GM19351 (cell line): ENCODE results near the gene SLAIN1.
A peak's percentile ranks its signal among the peaks of the same experiment; 100 is the strongest.
"Not testable (repeated sequence)": the region's sequence is repeated elsewhere in the genome, so short reads cannot be mapped to it uniquely, and the experiment has no call there.

ENCODE experiments used
- ATAC-seq: cut with Tn5 transposase; IDR thresholded peaks from one replicate; pipeline ENCODE4 v1.9.1; 2021; ENCODE audit warnings: mild to moderate bottlenecking, moderate library complexity; ENCODE audit not compliant: unreplicated experiment

The SLAIN1 gene

DNA sequence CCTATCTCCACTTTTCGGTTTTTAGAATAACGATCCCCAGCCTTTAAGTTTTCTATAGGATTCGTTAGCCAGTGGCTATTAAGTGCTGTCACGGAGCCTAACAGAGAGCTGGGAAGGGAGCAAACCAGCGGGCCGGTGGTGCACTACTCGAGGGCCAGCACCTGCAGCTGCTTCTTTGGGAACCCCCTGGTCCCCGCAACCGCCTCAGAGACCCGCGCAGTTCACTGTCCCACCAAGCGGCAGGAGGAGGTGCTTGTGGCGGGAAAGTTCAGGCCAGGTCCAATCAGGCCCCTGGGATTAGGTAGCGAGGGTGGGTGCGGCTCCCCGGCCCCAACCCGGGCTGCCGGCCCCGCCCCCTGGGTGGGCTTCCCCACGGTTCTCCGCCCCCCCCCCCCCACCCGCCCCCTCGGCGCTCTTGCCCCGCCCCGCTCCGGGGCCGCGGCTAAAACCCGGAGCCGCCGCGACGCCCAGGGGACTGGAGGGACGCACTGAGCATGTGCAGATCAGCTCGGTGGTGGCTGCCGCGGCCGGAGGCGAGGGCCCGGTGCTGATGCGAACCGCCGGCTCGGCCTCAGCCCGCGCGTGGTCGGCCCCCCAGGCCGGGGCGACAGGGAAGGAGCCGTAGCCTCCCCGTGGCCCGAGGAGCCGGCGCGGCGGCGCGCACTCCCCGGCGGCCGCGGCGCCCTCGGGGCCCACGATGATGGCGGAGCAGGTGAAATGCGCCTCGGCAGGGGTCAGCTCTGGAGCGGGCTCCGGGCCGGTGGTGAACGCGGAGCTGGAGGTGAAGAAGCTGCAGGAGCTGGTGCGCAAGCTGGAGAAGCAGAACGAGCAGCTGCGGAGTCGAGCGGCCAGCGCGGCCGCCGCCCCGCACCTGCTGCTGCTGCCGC lies at the start of gene SLAIN1:
Gene SLAIN1 (plus strand): TSS at position 471 of the 887 bp plus-strand sequence. CDS start 227 bp downstream, at position 698.
- peak; percentile 64 for ATAC-seq

DNA sequence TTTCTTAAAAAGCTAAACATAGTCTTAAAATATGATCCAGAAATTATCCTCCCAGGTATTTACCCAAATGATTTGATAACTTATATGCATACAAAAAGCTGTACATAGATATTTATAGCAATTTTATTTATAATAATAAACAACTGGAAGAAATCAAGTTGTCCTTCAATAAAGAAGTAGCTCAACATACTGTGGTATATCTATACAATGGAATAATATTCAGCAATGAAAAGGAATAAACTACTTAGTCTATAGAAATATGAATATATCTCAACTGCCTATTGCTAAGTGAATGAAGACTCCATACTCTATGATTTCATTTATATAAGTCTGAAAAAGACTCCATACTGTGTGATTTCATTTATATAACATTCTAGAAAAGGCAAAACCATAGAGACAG lies 47.1 kb upstream of the SLAIN1 start:
- no peak for ATAC-seq

DNA sequence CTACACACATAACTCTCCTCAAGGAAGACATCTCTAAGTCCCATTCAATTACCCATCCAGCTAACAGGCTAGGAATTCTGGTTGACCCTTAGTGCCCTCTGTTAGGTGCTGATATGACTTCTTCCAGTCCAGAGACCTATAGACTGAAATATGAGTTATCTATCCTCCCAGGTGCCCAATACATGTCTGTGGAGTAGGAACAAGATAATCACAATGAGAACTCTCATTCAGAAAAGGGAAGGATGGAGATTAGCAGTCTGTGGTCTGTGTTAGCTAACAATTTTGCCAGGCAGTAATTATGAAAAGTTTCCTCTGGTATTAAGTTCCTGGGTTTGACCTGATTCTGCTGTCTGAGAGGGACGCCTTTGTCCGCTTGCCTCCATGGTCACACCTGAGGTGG lies 44.2 kb upstream of the SLAIN1 start:
- ATAC-seq = no peak

GRCh38 chr13:77660016-77660415 lies 37.5 kb upstream of the SLAIN1 start:
- not testable (repeated sequence) for ATAC-seq

- ATAC-seq = no peak
Measured at GRCh38 chr13:77660841-77661250, 36.6 kb upstream of the SLAIN1 start.

DNA sequence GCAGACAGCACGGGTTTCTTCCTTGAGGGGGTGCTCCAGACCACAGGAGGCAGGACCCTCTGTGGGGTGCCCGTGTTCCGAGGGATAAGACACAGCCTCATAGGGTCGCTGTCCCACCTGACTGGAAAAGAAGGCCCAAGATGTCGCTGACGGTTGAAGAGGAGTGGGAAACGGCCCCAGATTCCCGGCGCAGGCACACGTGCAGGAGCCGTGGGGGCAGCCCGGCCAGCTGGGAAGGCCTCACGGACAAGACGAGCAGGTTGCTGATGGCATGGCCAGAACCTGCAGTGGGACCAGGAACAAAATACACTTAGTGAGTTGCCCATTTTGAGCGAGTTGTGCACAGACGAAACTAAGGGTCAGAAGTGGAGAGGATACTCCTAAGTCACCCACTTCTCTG lies 35.2 kb upstream of the SLAIN1 start:
- ATAC-seq = not testable (repeated sequence)

- ATAC-seq = not testable (repeated sequence)
Measured at GRCh38 chr13:77662831-77663230, 34.7 kb upstream of the SLAIN1 start.

DNA sequence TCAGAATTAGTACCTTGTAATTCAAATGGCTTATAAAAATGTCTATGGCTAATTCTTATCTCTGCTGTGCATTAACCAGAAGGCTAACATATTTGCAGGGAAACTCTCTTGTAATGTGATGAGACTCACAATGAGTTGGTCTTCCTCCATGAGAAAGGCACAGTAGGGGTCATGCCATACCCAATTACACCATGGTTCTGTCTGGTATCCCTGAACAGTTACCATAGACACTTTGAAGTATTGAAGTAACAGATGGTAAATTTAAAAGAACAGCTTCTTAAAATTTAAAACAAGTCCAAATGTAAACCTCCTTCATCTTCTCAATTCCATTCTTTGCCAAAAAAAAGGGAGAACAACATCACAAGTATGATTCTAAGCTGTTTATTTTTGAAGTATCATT lies 22.6 kb upstream of the SLAIN1 start:
- ATAC-seq = no peak

GRCh38 chr13:77678691-77679235 lies 18.7 kb upstream of the SLAIN1 start:
- no peak for ATAC-seq

DNA sequence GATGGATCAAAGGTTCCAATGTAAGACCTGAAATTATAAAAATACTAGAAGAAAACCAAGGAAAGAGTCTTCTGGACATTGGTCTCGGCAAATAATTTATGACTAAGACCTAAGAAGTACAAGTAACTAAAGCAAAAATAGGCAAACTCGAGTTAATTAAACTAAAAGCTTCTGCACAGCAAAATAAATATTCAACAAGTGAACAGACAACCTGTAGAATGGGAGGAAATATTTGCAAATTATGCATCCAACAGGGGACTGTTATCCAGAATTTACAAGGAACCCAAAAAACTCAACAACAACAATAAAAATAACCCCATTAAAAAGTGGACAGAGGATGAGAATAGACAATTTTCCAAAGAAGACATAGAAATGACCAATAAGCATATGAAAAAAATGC lies 9.7 kb upstream of the SLAIN1 start:
- ATAC-seq = no peak

GRCh38 chr13:77691871-77692270 lies 5.6 kb upstream of the SLAIN1 start:
- no peak for ATAC-seq

- no peak for ATAC-seq
Measured at GRCh38 chr13:77692746-77693448, 4.6 kb upstream of the SLAIN1 start.

DNA sequence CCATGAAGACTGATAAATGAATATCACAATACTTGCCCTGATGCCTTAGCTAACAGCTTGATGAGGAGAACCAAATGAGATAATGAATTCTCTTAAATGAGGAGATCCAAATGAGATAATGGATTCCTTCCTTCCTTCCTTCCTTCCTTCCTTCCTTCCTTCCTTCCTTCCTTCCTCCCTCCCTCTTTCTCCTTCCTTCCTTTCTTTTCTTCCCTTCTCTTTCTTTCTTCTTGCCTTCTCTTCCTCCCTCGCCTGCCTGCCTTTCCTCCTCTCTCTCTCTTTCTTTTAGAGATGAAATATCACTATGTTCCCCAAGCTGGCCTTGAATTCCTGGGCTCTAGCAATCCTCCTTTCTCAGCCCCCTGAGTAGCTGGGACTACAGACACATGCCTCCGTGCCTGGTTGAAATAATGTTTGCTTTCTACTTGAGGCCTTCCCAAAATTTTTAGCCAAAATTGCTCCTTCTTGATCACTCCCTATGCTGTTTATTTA lies 4.0 kb upstream of the SLAIN1 start:
- no peak for ATAC-seq

GRCh38 chr13:77696006-77696878 lies 1.2 kb upstream of the SLAIN1 start:
- no peak for ATAC-seq

DNA sequence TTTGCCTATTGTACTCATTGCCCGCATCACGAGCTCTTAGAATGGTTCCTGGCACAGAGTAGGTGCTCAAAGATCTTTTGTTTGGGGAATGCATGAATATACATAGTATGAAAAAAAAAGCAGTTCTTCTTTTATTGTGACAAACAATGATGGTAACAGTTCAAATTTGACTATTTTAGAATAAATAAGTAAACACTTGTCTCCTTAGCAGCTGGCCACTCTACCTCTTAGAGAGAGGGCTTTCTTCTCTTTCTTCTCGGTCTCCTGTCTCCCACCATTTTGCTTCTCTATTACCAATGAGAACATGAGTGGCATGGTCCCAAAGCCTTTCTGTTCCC lies 639 bp upstream of the SLAIN1 start:
- ATAC-seq = peak; percentile 6

- peak; percentile 21 for ATAC-seq
Measured at GRCh38 chr13:77698201-77699058, 943 bp downstream of the SLAIN1 start.

DNA sequence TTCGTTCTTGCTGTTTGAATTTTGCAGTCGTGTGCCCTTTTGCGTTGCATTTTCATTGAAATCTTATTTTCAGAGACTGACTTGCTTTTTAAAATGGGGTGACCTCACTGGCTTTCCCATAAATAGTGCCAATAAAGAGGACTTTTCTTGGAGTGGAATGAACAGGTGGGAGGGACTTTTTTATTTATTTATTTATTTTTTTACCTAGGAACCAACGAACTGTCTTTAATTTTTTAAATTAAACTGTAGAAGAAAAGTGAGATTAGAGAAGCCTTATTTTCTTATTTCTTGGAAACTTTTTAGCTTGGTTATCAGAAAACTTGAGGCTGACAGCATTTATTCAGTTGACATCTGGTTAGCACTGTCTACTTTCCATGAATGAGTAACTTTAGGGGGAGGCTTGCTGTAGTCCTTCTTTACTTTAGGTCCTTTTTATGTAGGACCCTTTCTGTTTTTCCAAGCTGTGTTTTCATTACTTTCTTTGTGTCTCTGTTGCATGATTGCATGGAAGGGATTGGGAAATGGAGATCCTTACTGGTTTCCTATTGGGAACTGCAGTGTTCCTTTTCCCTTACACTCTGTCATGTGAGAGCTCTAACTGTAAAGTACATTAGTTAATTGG lies 1.7 kb downstream of the SLAIN1 start:
- ATAC-seq = no peak

GRCh38 chr13:77701305-77701704 lies 3.8 kb downstream of the SLAIN1 start:
- no peak for ATAC-seq

- ATAC-seq = no peak
Measured at GRCh38 chr13:77702366-77702765, 4.9 kb downstream of the SLAIN1 start.
